CD4-positive, alpha-beta T cell treated with Interferon gamma for 1 hour (primary cell): ENCODE data around the gene TBC1D22A.
A peak's percentile ranks its signal among the peaks of the same experiment; 100 is the strongest.
"Not testable (repeated sequence)": the region's sequence is repeated elsewhere in the genome, so short reads cannot be mapped to it uniquely, and the experiment has no call there.

ENCODE experiments used
- DNase-seq: peaks from one replicate; pipeline ENCODE4 v3.0.0-alpha.2; 2020

Gene TBC1D22A

GRCh38 chr22:47114813-47115517 is 352.5 kb downstream of the TBC1D22A start:
- no peak for DNase-seq

DNA sequence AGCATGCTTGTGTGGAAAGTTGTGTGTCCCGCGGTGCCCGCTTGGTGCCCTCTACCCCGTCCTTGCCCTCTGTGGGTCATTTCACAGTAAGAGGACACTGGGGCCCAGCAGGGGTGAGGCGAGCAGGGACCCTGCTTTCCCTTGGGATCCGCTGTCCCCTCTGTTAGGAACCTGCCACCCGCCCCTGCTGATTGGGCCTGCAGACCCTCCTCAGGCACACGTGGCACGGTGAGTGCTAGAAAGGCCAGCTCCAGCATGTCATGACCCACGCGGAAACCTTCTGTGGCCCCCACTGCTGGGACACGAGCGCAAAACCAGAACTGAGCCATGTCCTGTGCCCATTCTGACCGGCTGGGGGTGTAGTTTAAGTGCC is 353.1 kb downstream of the TBC1D22A start:
- no peak for DNase-seq

DNA sequence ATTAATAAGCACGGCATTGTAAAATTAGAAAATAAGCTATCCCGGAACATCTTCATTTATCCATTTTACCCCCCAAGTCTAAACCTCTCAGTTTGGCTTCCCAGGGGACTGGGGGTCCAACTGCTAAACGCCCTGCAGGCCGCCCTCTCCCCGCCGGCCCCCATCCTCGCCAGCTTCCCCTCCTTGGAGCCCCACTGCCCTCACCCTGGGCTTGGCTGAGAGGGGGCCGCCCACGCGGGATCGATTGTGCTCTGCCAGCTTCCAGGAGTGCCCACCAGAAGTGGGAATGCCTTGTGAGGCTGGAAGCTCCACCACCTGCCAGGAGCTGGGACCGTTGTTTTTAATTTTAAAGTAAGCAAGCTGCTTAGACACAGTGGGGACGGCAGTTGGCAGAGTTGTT is 353.5 kb downstream of the TBC1D22A start:
- DNase-seq, result no peak

- DNase-seq, result no peak
Observed at GRCh38 chr22:47116426-47117341, 354.2 kb downstream of the TBC1D22A start.

GRCh38 chr22:47117442-47117841 is 355.0 kb downstream of the TBC1D22A start:
- not testable (repeated sequence) for DNase-seq

- DNase-seq, result no peak
Observed at GRCh38 chr22:47119181-47119580, 356.7 kb downstream of the TBC1D22A start.

DNA sequence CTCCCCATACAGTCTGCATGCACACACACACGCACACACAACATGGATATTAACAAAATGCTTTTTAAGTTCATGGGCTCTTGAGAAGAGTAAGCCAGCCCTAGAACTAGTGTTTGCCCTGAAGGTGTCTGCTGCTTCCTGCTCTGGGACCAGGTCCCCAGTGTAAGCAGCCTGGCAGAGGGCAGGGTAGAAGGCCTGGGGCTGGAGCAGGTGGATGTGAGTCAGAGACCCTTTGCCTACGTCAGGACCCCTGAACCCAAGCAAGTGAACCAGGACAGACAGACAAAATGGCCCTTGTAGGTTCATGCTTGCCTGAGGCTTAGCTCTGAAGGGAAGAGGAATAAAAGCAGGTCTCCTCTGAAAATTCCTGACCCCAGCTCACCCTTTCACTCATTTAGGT is 357.9 kb downstream of the TBC1D22A start:
- no peak for DNase-seq

- no peak for DNase-seq
Observed at GRCh38 chr22:47121791-47122190, 359.3 kb downstream of the TBC1D22A start.

DNA sequence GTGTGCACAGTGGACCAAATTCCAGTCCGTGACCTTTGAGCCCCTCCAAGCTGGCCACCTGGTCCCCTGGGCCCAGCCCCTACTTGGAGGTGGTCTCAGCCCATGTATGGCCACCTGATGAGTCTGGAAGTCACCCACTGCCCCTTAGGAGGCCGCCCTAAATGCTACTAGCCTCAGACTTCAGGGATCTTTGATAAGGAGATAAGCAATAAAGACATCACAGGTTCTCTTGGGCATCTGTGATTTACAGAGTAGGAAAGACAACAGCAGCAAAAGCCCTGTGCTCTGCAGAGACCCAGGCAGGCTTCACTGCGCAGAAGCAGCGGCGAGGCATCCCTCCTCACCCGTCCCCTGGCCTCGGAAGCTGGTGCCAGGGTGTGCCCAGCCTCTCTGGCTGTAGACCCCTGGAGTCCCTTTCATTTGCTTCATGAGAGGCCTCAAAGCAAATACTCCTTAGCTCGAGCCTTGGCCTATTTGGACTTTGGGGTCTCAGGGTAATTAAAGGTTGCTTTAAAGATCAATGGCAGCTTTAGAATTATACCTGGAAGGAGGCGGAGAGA is 360.1 kb downstream of the TBC1D22A start:
- DNase-seq, result no peak

GRCh38 chr22:47123006-47123826 is 360.8 kb downstream of the TBC1D22A start:
- no peak for DNase-seq

DNA sequence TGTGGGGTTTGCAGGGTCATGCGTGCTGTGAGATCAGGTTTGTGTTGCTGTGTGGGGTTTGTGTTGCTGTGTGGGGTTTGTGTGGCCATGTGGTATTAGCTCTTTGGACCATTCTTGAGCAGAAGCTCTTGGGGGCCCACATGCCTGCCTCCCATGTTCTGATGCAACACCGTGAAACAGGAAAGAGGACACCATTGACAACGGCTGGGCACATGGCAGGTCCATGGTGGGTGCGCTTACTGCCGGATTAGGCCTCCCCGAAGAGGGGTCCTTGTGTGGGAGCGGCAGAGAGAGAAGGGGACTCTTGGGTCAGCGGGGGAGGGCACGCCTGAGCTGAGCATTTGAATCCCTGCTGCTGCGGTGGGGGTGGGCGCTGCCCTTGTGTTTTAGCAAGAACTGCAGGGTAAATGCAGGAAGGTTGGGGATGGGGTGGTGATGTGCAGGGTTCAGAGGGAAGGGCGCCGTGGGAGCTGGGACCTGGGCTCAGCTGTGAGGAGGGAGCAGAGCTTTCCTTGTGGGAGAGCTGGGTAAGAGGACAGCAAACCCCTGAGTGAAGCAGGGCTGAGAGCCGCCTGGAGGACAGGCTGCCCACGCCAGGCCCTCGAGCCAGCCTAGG is 361.5 kb downstream of the TBC1D22A start:
- DNase-seq, result no peak

DNA sequence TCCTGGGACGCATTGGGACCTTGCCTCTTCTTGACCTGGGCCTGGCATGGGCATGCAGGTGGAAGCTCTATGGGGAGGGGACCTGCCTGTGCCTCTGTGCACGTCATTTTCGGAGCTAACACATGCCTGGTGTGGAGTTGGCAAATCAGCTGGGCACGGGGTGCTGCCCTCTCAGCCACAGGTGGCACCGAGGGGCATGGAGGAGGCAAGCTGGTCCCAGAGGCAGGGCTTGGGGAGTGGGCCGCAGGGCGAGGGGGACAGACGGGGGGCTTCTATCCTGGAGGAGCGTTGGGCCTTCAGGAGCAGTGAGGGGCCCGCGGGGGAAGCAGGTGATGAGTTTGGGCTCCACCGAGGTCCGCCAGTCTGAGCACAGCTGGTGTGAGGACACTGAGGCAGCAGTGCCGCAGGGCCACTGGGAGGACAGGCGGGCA is 362.0 kb downstream of the TBC1D22A start:
- no peak for DNase-seq

DNA sequence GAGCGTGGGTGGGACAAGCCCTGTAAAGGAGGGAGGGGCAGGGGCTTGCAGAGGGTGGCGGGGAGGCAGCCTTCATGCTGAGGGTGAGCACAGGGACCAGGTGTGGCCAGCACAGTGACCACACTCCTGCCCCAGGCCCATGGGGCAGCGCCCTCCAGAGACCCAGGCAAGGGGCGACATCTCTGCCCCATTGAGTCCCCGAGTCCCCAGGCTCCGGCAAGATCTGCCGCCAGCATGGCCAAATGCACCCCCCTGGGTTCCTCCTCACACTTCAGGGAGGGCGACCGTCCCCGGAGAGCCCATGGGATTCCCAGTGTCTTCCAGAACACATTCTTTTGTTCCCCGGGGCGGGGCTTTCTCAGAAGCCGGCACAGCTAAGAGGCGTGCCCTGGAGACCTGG is 362.5 kb downstream of the TBC1D22A start:
- no peak for DNase-seq

- no peak for DNase-seq
Observed at GRCh38 chr22:47125603-47126002, 363.2 kb downstream of the TBC1D22A start.

DNA sequence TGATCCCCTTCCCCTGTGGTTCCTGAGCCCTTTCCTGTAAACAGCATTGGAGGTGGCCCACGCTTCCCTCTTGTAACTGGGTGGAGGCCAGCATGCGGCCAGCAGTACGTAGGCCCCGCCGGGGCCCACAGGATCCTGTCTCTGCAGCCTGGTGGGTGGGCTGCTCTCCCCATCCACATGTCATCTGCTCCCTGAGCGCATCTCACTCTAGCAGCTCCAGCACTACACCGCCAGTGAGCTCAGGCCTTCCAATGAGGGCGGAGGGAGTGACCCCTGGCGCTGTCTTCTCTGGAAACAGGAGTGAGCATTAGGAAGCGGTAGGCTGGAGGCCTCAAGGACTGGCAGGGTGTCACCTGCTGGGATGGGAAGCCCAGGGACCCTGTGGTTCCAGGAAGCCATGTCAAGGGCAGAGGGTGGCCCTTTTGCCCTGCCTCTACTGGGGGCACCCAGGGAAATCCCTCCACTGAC is 363.9 kb downstream of the TBC1D22A start:
- no peak for DNase-seq

- no peak for DNase-seq
Observed at GRCh38 chr22:47127441-47127871, 365.0 kb downstream of the TBC1D22A start.

DNA sequence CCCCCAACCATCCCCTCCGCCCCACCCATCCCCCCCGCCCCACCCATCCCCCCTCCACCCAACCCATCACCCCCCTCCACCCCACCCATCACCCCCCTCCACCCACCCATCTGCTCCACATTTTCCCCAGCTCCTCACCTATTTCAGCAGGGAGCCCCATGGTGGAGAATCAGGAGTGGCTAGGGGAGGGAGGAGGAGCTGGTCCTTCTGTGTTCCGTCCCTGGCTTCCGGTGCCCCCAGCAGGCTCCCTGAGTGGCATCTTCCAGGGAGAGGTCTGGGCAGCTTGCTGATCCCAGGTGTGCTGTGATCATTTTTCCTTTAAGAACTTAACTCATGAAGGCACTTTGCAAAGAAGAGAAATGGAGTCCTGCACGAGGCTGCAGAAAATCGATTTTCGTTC is 365.8 kb downstream of the TBC1D22A start:
- DNase-seq, result no peak

GRCh38 chr22:47128622-47129215 is 366.3 kb downstream of the TBC1D22A start:
- DNase-seq, result no peak

GRCh38 chr22:47129902-47130635 is 367.6 kb downstream of the TBC1D22A start:
- peak; percentile 25 for DNase-seq

DNA sequence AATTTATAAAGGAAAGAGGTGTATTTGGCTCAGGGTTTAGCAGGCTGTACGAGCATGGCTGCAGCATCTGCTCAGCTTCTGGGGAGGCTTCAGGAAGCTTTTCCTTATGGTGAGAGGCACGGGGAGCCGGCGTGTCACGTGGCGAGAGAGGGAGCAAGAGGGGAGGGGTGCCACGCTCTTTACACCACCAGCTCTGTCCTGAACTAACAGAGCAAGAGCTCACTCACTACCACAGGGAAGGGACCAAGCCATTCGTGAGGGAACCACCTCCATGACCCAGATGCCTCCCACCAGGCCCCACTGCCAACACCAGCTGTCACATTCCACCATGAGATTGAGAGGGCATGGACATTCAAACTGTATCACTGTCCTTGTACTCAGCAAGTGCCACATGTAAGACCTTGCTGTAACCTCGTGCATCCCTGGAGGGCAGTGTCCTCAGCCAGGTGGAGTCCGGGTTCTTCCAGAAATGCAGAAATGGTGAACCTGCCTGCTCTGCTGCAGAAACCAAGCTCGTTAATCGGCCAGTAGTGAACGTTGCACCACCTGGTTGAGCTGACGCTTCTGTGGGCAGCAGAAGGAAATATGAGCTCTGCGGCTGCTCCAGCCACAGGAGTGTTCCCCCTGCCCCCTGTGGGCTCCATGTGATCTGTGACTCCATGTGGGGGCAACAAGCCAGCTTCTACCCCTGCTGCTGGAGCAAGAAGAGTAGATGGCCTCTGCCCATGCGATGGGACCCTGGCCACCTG is 368.6 kb downstream of the TBC1D22A start:
- no peak for DNase-seq
